Tibial artery (tissue), 4 donors: ENCODE measurements around the gene CMSS1.

Source experiments
- DNase-seq, 2 donors: peaks; one replicate each; pipeline ENCODE4 v3.0.0-alpha.2; 2019
- H3K27ac ChIP-seq, 2 donors: fragments of 200-600 bp; sonication (generic) in 1 of 2; 1 replicate in 1 of 2; 2 replicates in 1 of 2; pipeline ENCODE4 v1.5.1; 2018 to 2019; ENCODE audit warnings: mild to moderate bottlenecking in 1 of 2
- H3K27me3 ChIP-seq, 2 donors: fragments of 200-600 bp; sonication (generic) in 1 of 2; one replicate each; pipeline versions ENCODE4 v1.5.1 to v1.6.0; 2016 to 2019
- H3K36me3 ChIP-seq, 3 donors: fragments of 200-600 bp; sonication (generic) in 2 of 3; one replicate each; pipeline ENCODE4 v1.5.1; 2016 to 2019; ENCODE audit warnings: mild to moderate bottlenecking in 2 of 3
- H3K4me1 ChIP-seq, 4 donors: fragments of 200-600 bp; sonication (generic) in 2 of 4; 1 replicate in 3 of 4; 2 replicates in 1 of 4; pipeline ENCODE4 v1.5.1; 2016 to 2019
- H3K4me3 ChIP-seq, 2 donors: fragments of 200-600 bp; sonication (generic) in 1 of 2; 1 replicate in 1 of 2; 2 replicates in 1 of 2; pipeline ENCODE4 v1.5.1; 2018 to 2019; ENCODE audit warnings: mild to moderate bottlenecking in 2 of 2
- H3K9me3 ChIP-seq, 3 donors: fragments of 200-600 bp; sonication (generic) in 1 of 3; one replicate each; pipeline ENCODE4 v1.5.1; 2016 to 2019
- CTCF ChIP-seq, 2 experiments: fragments of 200-600 bp in 1 of 2; fragments of 450-650 bp in 1 of 2; IDR thresholded peaks; one replicate each; pipeline ENCODE4 v1.5.1; 2017 to 2019; ENCODE audit warnings: antibody characterized with exemption in 2 of 2, mild to moderate bottlenecking in 1 of 2, moderate library complexity in 1 of 2
- intact Hi-C: fragments of 100-400 bp; cut with DNase I; formaldehyde crosslinking; loops from one replicate; pipeline ENCODE4 v1.15.0; 2023; ENCODE audit warnings: low total_unique reads

Gene CMSS1

GRCh38 chr3:99900248-99900647 is 82.6 kb downstream of the CMSS1 start:
- intact Hi-C loops = no loop called here
- no peak for DNase-seq
- H3K4me3 ChIP-seq = no peak overlapping the region
- no peak for TF ChIP-seq CTCF (IDR thresholded peaks at IDR 0.05)
- H3K9me3 ChIP-seq = no peaks in the 10 kb centered on the region
- H3K27ac ChIP-seq = no peak overlapping the region
- peaks cover 0 to 63% (median 4%) of the 10 kb centered on the region in 4 donors for H3K4me1 ChIP-seq
- no peaks in the 10 kb centered on the region for H3K36me3 ChIP-seq
- H3K27me3 ChIP-seq = no peaks in the 10 kb centered on the region

GRCh38 chr3:99901200-99901926 is 83.7 kb downstream of the CMSS1 start:
- Histone ChIP-seq H3K4me3 (no peak overlapping the region), H3K27ac (peak overlapping the region; percentile 19 to 27), H3K36me3 (no peaks in the 10 kb centered on the region), H3K4me1 (peaks cover 0 to 63% (median 4%) of the 10 kb centered on the region in 4 donors), H3K9me3 (no peaks in the 10 kb centered on the region), H3K27me3 (no peaks in the 10 kb centered on the region)
- no peak for DNase-seq
- no peak for TF ChIP-seq CTCF (IDR thresholded peaks at IDR 0.05)
- intact Hi-C loops = no loop called here

DNA sequence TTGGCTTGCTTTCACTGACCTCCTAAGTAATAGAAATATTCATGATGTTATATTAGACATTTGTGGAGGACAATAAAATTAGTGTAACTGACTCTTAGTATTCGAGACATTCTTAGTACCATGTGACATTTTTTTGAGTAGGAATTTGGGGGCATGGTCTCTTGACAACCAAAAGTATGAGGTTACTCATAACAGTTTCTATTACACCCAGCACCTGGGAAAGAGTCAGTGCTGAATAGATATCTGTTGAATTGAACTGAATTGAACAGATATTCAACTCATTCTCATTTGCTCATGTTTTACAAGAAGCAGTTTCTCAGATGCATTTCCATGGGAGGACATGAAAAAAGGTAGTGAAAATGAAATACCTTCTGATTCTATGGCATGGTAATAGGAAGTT is 84.4 kb downstream of the CMSS1 start:
- H3K36me3 ChIP-seq = no peaks in the 10 kb centered on the region
- DNase-seq = no peak
- no peaks in the 10 kb centered on the region for H3K9me3 ChIP-seq
- intact Hi-C loops = no loop called here
- H3K4me1 ChIP-seq = peaks cover 0 to 61% (median 4%) of the 10 kb centered on the region in 4 donors
- no peak for TF ChIP-seq CTCF (IDR thresholded peaks at IDR 0.05)
- no peak overlapping the region for H3K4me3 ChIP-seq
- no peaks in the 10 kb centered on the region for H3K27me3 ChIP-seq
- no peak overlapping the region for H3K27ac ChIP-seq

DNA sequence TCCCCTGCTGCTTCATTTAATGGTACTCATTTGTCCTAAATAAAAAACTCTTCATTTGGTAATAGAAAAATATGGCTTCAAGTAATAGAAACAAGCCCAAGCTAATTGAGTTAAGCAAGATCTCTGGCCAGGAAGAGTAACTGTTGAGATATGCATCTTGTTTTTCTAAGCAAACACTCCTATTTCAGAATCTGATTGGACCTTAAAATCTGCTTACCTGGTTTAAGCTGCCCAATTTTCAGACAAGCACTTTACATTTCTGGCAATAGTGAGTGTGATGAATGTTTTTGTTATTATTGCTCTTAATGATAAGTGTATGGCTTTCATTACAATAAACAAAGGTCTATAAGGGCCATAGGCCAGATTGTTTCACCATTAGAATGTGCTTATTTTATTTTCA is 86.2 kb downstream of the CMSS1 start:
- H3K9me3 ChIP-seq = no peaks in the 10 kb centered on the region
- no peak for TF ChIP-seq CTCF (IDR thresholded peaks at IDR 0.05)
- H3K27me3 ChIP-seq = no peaks in the 10 kb centered on the region
- intact Hi-C loops = no loop called here
- H3K4me3 ChIP-seq = no peak overlapping the region
- no peak overlapping the region for H3K27ac ChIP-seq
- H3K4me1 ChIP-seq = peaks cover 0 to 50% (median 4%) of the 10 kb centered on the region in 4 donors
- no peaks in the 10 kb centered on the region for H3K36me3 ChIP-seq
- no peak for DNase-seq

GRCh38 chr3:99907959-99908544 is 90.4 kb downstream of the CMSS1 start:
- H3K27ac ChIP-seq = no peak overlapping the region
- peaks cover 0 to 32% (median 0%) of the 10 kb centered on the region in 4 donors for H3K4me1 ChIP-seq
- DNase-seq = no peak
- intact Hi-C loops = no loop called here
- no peak overlapping the region for H3K4me3 ChIP-seq
- H3K36me3 ChIP-seq = no peaks in the 10 kb centered on the region
- no peaks in the 10 kb centered on the region for H3K9me3 ChIP-seq
- no peak for TF ChIP-seq CTCF (IDR thresholded peaks at IDR 0.05)
- H3K27me3 ChIP-seq = no peaks in the 10 kb centered on the region
